BE2C (cell line): ENCODE measurements around the gene GPALPP1.

ENCODE experiments used
- DNase-seq: peaks from one replicate; pipeline ENCODE4 v3.0.0-alpha.2; 2020
- H3K27me3 ChIP-seq: fragments of 250-450 bp; sonication (Bioruptor Pico); 2 replicates; pipeline ENCODE4 v1.5.1; 2020; ENCODE audit warnings: mild to moderate bottlenecking
- H3K36me3 ChIP-seq: fragments of 250-450 bp; sonication (Bioruptor Pico); 2 replicates; pipeline ENCODE4 v1.5.1; 2020; ENCODE audit warnings: mild to moderate bottlenecking
- H3K4me1 ChIP-seq: fragments of 250-450 bp; sonication (Bioruptor Pico); 2 replicates; pipeline ENCODE4 v1.5.1; 2020
- H3K4me3 ChIP-seq: 2 replicates; pipeline ENCODE4 v1.5.1; 2011; ENCODE audit warnings: low read depth, low read length
- H3K9me3 ChIP-seq: fragments of 250-450 bp; sonication (Bioruptor Pico); 2 replicates; pipeline ENCODE4 v1.5.1; 2020
- CTCF ChIP-seq: IDR thresholded peaks from 2 replicates; pipeline ENCODE4 v1.5.1; 2012; ENCODE audit warnings: mild to moderate bottlenecking, low read depth, low read length

GPALPP1 gene

GRCh38 chr13:45064889-45065288, 75.6 kb downstream of the GPALPP1 start:
- 0 out of 2 replicates have a peak, but pooled peaks cover 3% of the 10 kb centered on the region for H3K27me3 ChIP-seq
- H3K36me3 ChIP-seq = no peaks in the 10 kb centered on the region
- H3K9me3 ChIP-seq = no peaks in the 10 kb centered on the region
- no peaks in the 10 kb centered on the region for H3K4me1 ChIP-seq
- no peak for TF ChIP-seq CTCF
- no peak for DNase-seq
- no peak overlapping the region for H3K4me3 ChIP-seq

- no peak overlapping the region for H3K4me3 ChIP-seq
- no peak for DNase-seq
These were observed 79.0 kb downstream of the GPALPP1 start for GRCh38 chr13:45068036-45069001.

GRCh38 chr13:45073809-45074208, 84.5 kb downstream of the GPALPP1 start:
- H3K4me3 ChIP-seq = no peak overlapping the region
- no peaks in the 10 kb centered on the region for H3K36me3 ChIP-seq
- H3K27me3 ChIP-seq = no peaks in the 10 kb centered on the region
- no peaks in the 10 kb centered on the region for H3K4me1 ChIP-seq
- TF ChIP-seq CTCF = no peak
- no peaks in the 10 kb centered on the region for H3K9me3 ChIP-seq
- peak; percentile 10 for DNase-seq

More at GRCh38 chr13:45068036-45069001, 79.0 kb downstream of the GPALPP1 start:
- Histone ChIP-seq H3K36me3 (no peaks in the 10 kb centered on the region), H3K9me3 (no peaks in the 10 kb centered on the region), H3K4me1 (no peaks in the 10 kb centered on the region), H3K27me3 (0 out of 2 replicates have a peak, but pooled peaks cover 3% of the 10 kb centered on the region)
- TF ChIP-seq CTCF = no peak

- DNase-seq = no peak
- no peaks in the 10 kb centered on the region for H3K9me3 ChIP-seq
- no peaks in the 10 kb centered on the region for H3K27me3 ChIP-seq
- TF ChIP-seq CTCF = no peak
- no peaks in the 10 kb centered on the region for H3K4me1 ChIP-seq
- no peaks in the 10 kb centered on the region for H3K36me3 ChIP-seq
- H3K4me3 ChIP-seq = no peak overlapping the region
These were observed 85.4 kb downstream of the GPALPP1 start for GRCh38 chr13:45074721-45075120.

- no peak for TF ChIP-seq CTCF
- Histone ChIP-seq H3K9me3 (no peaks in the 10 kb centered on the region), H3K36me3 (no peaks in the 10 kb centered on the region), H3K27me3 (no peaks in the 10 kb centered on the region; the same call in 1 of the 2 replicates), H3K4me1 (no peaks in the 10 kb centered on the region), H3K4me3 (no peak overlapping the region)
- no peak for DNase-seq
These were observed 88.7 kb downstream of the GPALPP1 start for GRCh38 chr13:45078003-45078402.
